ENCODE data around the gene KATNAL2.
"Not testable (repeated sequence)": the region's sequence is repeated elsewhere in the genome, so short reads cannot be mapped to it uniquely, and the experiment has no call there.

Gene KATNAL2

GRCh38 chr18:47032945-47033344, 115.5 kb downstream of the KATNAL2 start:
- FAIRE-seq, result no peak
- no peak for DNase-seq (ENCODE audit: low spot score)

GRCh38 chr18:47034591-47034990, 117.2 kb downstream of the KATNAL2 start:
- not testable (repeated sequence) for FAIRE-seq; DNase-seq (ENCODE audit: low spot score)

- DNase-seq (ENCODE audit: low spot score), result no peak
- FAIRE-seq, result no peak
Observed at GRCh38 chr18:47035156-47035671, 117.8 kb downstream of the KATNAL2 start, which contains the start of gene ELOA2. ELOA2 (minus strand) TSS chr18:47035621; CDS start chr18:47035264, 357 bp downstream.

- FAIRE-seq (no peak), DNase-seq (ENCODE audit: low spot score) (peak; percentile 8)
Observed at GRCh38 chr18:47036298-47036874, 119.0 kb downstream of the KATNAL2 start.

GRCh38 chr18:47036927-47037578, 119.7 kb downstream of the KATNAL2 start:
- DNase-seq (ENCODE audit: low spot score) (no peak), FAIRE-seq (no peak)

GRCh38 chr18:47040982-47041381, 123.6 kb downstream of the KATNAL2 start:
- DNase-seq (ENCODE audit: low spot score) (no peak), FAIRE-seq (no peak)

GRCh38 chr18:47050468-47050867, 133.1 kb downstream of the KATNAL2 start:
- FAIRE-seq (peak; percentile 62), DNase-seq (ENCODE audit: low spot score) (peak; percentile 11)

- no peak for FAIRE-seq
Observed at GRCh38 chr18:47054369-47054768, 137.0 kb downstream of the KATNAL2 start.

GRCh38 chr18:47062471-47062870, 145.1 kb downstream of the KATNAL2 start:
- FAIRE-seq (no peak), DNase-seq (ENCODE audit: low spot score) (no peak)

More at GRCh38 chr18:47054369-47054768, 137.0 kb downstream of the KATNAL2 start:
- no peak for DNase-seq (ENCODE audit: low spot score)

- DNase-seq (ENCODE audit: low spot score) (no peak), FAIRE-seq (no peak)
Observed at GRCh38 chr18:47063096-47063495, 145.7 kb downstream of the KATNAL2 start.

GRCh38 chr18:47067648-47068047, 150.2 kb downstream of the KATNAL2 start:
- DNase-seq (ENCODE audit: low spot score) (no peak), FAIRE-seq (no peak)

GRCh38 chr18:47075098-47075883, 157.9 kb downstream of the KATNAL2 start:
- FAIRE-seq, result no peak
- DNase-seq (ENCODE audit: low spot score), result no peak

GRCh38 chr18:47077111-47077510, 159.7 kb downstream of the KATNAL2 start:
- DNase-seq (ENCODE audit: low spot score) (no peak), FAIRE-seq (no peak)

- FAIRE-seq (no peak), DNase-seq (ENCODE audit: low spot score) (no peak)
Observed at GRCh38 chr18:47080872-47081271, 163.5 kb downstream of the KATNAL2 start.

GRCh38 chr18:47081578-47081977, 164.2 kb downstream of the KATNAL2 start:
- FAIRE-seq (no peak), DNase-seq (ENCODE audit: low spot score) (no peak)

GRCh38 chr18:47087676-47088075, 170.3 kb downstream of the KATNAL2 start:
- DNase-seq (ENCODE audit: low spot score) (no peak), FAIRE-seq (no peak)

- FAIRE-seq (no peak), DNase-seq (ENCODE audit: low spot score) (no peak)
Observed at GRCh38 chr18:47095810-47096209, 178.4 kb downstream of the KATNAL2 start.

- FAIRE-seq, result no peak
Observed at GRCh38 chr18:47100212-47100831, 182.9 kb downstream of the KATNAL2 start.

GRCh38 chr18:47108373-47108772, 191.0 kb downstream of the KATNAL2 start:
- FAIRE-seq (no peak), DNase-seq (ENCODE audit: low spot score) (no peak)

More at GRCh38 chr18:47100212-47100831, 182.9 kb downstream of the KATNAL2 start:
- peak; percentile 34 for DNase-seq (ENCODE audit: low spot score)

GRCh38 chr18:47108998-47109405, 191.6 kb downstream of the KATNAL2 start:
- no peak for FAIRE-seq
- no peak for DNase-seq (ENCODE audit: low spot score)

GRCh38 chr18:47109720-47110119, 192.3 kb downstream of the KATNAL2 start:
- DNase-seq (ENCODE audit: low spot score) (no peak), FAIRE-seq (no peak)

All from RCC 7860 (cell line).